MM.1S (cell line): ENCODE data around the gene LKAAEAR1.
A peak's percentile ranks its signal among the peaks of the same experiment; 100 is the strongest.

Experiments used
- DNase-seq: peaks from one replicate; pipeline ENCODE4 v3.0.0-alpha.2; 2015
- H2AFZ ChIP-seq: fragments of 300-600 bp; sonication (generic); 2 replicates; pipeline ENCODE4 v1.6.0; 2016; ENCODE audit warnings: antibody characterized with exemption, low read length
- H3F3A ChIP-seq: fragments of 300-600 bp; sonication (generic); 2 replicates; pipeline ENCODE4 v1.6.1; 2016; ENCODE audit warnings: mild to moderate bottlenecking, antibody characterized with exemption, low read length, moderate library complexity, mixed read lengths; ENCODE audit not compliant: insufficient read depth
- H3K27ac ChIP-seq: fragments of 300-600 bp; sonication (generic); 2 replicates; pipeline ENCODE4 v1.5.1; 2016; ENCODE audit warnings: mild to moderate bottlenecking, low read length
- H3K27me3 ChIP-seq: fragments of 300-600 bp; sonication (generic); replicated peaks from 2 replicates; pipeline ENCODE4 v1.6.0; 2016; ENCODE audit warnings: low read length; ENCODE audit not compliant: insufficient read depth
- H3K36me3 ChIP-seq: fragments of 300-600 bp; sonication (generic); replicated peaks from 2 replicates; pipeline ENCODE4 v1.6.1; 2016; ENCODE audit warnings: mild to moderate bottlenecking, low read length, mixed read lengths; ENCODE audit not compliant: insufficient read depth
- H3K4me1 ChIP-seq: fragments of 300-600 bp; sonication (generic); 2 replicates; pipeline ENCODE4 v1.6.1; 2016; ENCODE audit warnings: low read length, mixed read lengths
- H3K4me2 ChIP-seq: fragments of 300-600 bp; sonication (generic); 2 replicates; pipeline ENCODE4 v1.6.0; 2016; ENCODE audit warnings: low read depth, low read length
- H3K4me3 ChIP-seq: fragments of 300-600 bp; sonication (generic); 2 replicates; pipeline ENCODE4 v1.5.1; 2016; ENCODE audit warnings: low read length, mixed read lengths
- H3K79me2 ChIP-seq: fragments of 300-600 bp; sonication (generic); 2 replicates; pipeline ENCODE4 v1.6.1; 2016; ENCODE audit warnings: mixed run types, low read length, mixed read lengths
- H3K9ac ChIP-seq: fragments of 300-600 bp; sonication (generic); 2 replicates; pipeline ENCODE4 v1.6.1; 2016; ENCODE audit warnings: low read length, mixed read lengths
- H3K9me2 ChIP-seq: fragments of 300-600 bp; sonication (generic); replicated peaks from 2 replicates; pipeline ENCODE4 v1.6.1; 2016; ENCODE audit warnings: mild to moderate bottlenecking, low read length, mixed read lengths; ENCODE audit not compliant: insufficient read depth
- H3K9me3 ChIP-seq: fragments of 300-600 bp; sonication (generic); replicated peaks from 2 replicates; pipeline ENCODE4 v1.6.1; 2016; ENCODE audit warnings: mild to moderate bottlenecking, low read length, mixed read lengths; ENCODE audit not compliant: insufficient read depth
- H4K20me1 ChIP-seq: fragments of 300-600 bp; sonication (generic); 2 replicates; pipeline ENCODE4 v1.6.1; 2016; ENCODE audit warnings: mild to moderate bottlenecking, low read length, moderate library complexity, mixed read lengths; ENCODE audit not compliant: insufficient read depth
- CTCF ChIP-seq: fragments of 300-600 bp; sonication (generic); IDR thresholded peaks from 2 replicates; pipeline ENCODE4 v1.5.1; 2016; ENCODE audit warnings: antibody characterized with exemption, low read length, mixed read lengths
- EZH2 ChIP-seq: fragments of 300-600 bp; sonication (generic); optimal IDR thresholded peaks from 2 replicates; pipeline ENCODE3; 2017; ENCODE audit warnings: low read depth, mild to moderate bottlenecking, antibody characterized with exemption, low read length, mixed read lengths
- EZH2phosphoT487 ChIP-seq: fragments of 300-600 bp; sonication (generic); IDR thresholded peaks from 2 replicates; pipeline ENCODE4 v1.6.1; 2018; ENCODE audit warnings: antibody characterized with exemption, low read length

The LKAAEAR1 gene

DNA sequence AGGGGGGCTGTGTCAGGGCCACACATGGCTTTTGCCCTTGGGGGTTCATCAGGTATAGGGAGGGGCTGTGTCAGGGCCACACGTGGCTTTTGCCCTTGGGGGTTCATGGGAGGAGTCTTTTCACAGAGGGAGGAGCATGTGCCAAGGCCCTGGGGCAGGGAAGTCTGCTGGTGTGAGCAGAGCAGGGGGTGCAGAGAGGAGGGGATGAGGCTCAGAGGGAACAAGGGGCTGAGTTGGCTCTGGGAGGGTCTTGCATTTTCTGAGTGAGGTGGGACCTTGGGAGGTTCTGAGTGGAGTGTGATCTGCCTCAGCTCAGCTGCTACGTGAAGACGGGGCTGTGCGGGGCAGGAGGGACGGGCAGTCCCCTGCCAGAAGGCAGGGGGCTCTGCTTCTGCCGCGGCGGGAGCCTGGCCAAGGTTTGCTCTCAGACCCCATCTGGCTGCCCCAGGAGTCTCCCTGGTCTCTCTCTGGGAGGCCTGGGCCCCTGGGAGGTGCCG is 28.8 kb downstream of the LKAAEAR1 start:
- no peak overlapping the region for H2AFZ ChIP-seq
- DNase-seq, result no peak
- H3K27me3 ChIP-seq, result peaks cover 71% of the 10 kb centered on the region
- no peaks in the 10 kb centered on the region for H3K9me3 ChIP-seq
- H3K4me3 ChIP-seq, result no peak overlapping the region
- H3K9me2 ChIP-seq, result no peaks in the 10 kb centered on the region
- H3K36me3 ChIP-seq, result no peaks in the 10 kb centered on the region
- H3K4me1 ChIP-seq, result no peaks in the 10 kb centered on the region
- TF ChIP-seq CTCF (no peak), EZH2 (no peak), EZH2phosphoT487 (no peak)
- no peak overlapping the region for H3K4me2 ChIP-seq
- no peaks in the 10 kb centered on the region for H4K20me1 ChIP-seq
- H3F3A ChIP-seq, result no peaks in the 10 kb centered on the region
- H3K79me2 ChIP-seq, result no peaks in the 10 kb centered on the region
- no peak overlapping the region for H3K27ac ChIP-seq
- no peak overlapping the region for H3K9ac ChIP-seq

GRCh38 chr20:64053841-64054661 is 30.1 kb downstream of the LKAAEAR1 start:
- Histone ChIP-seq H3K9ac (no peak overlapping the region), H3K27ac (no peak overlapping the region), H3K9me2 (no peaks in the 10 kb centered on the region), H3K4me2 (no peak overlapping the region), H3K27me3 (peaks cover 64% of the 10 kb centered on the region), H4K20me1 (no peaks in the 10 kb centered on the region), H3K79me2 (no peaks in the 10 kb centered on the region), H3K4me3 (no peak overlapping the region), H3K4me1 (no peaks in the 10 kb centered on the region), H2AFZ (no peak overlapping the region), H3K9me3 (no peaks in the 10 kb centered on the region), H3F3A (no peaks in the 10 kb centered on the region), H3K36me3 (no peaks in the 10 kb centered on the region)
- DNase-seq, result no peak
- TF ChIP-seq EZH2phosphoT487 (no peak), CTCF (peak; percentile 21)

DNA sequence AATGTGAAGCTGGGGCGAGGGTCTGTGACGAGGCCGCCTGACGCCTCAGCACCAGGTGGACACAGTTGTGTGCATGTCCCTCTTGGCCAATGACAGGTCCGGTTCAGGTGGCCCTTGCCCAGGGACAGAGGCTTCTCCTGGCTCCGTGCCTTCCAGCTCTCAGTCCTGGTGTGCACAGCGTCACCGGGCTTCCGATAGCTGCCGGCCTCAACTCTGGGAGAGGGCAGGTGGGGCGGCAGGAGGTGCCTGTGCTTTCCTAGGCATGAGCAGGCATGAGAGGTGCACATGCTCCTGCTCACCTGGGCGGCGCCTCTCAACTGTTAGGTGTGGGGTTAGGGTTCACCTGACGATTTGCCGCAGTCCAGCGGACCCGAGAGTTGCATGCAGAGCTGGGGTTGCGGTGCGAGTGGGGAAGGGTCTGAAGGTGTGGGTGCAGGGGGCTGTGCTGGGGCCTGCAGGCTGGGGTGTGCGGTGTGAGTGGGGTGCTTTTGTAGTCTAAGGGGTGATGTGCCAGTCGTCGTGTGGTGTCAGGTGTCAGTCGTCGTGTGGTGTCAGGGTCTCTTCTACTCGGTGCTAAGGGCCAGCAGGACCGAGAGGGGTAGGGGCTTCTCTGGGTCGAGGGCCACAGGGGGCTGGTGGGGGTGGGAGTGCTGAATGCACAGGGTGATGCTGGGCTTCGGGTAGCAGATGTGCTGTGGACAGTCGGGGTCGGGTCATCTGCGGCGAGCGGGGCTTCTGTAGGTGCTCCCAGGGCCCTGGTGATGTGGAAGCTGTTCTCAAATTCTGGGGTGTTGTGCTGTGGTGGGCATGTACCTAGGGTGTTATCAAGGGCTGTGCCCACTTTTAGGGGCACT is 31.0 kb downstream of the LKAAEAR1 start:
- Histone ChIP-seq H3F3A (no peaks in the 10 kb centered on the region), H3K27me3 (peaks cover 64% of the 10 kb centered on the region), H3K79me2 (no peaks in the 10 kb centered on the region), H2AFZ (no peak overlapping the region), H3K4me1 (no peaks in the 10 kb centered on the region), H3K4me3 (no peak overlapping the region), H3K9ac (no peak overlapping the region), H3K9me2 (no peaks in the 10 kb centered on the region), H3K4me2 (no peak overlapping the region), H3K27ac (no peak overlapping the region), H3K36me3 (no peaks in the 10 kb centered on the region), H4K20me1 (no peaks in the 10 kb centered on the region), H3K9me3 (no peaks in the 10 kb centered on the region)
- TF ChIP-seq CTCF (no peak), EZH2phosphoT487 (no peak), EZH2 (no peak)
- DNase-seq, result no peak
